Erythroblast (primary cell): Measurements from ENCODE around the gene BSPRY.

Source experiments
- GATA1 ChIP-seq: IDR thresholded peaks from 2 replicates; pipeline ENCODE4 v1.6.1; 2011; ENCODE audit warnings: low read depth, mild to moderate bottlenecking, control low read depth, low read length, moderate library complexity
- POLR2A ChIP-seq: IDR thresholded peaks from 2 replicates; pipeline ENCODE4 v1.6.1; 2011; ENCODE audit warnings: mild to moderate bottlenecking, low read length

- TF ChIP-seq POLR2A (no peak), GATA1 (no peak)
Measured at GRCh38 chr9:113355040-113355596, 5.8 kb downstream of the BSPRY start.
